ENCODE results near the gene AVL9. TPM values are rescaled to one million over a fixed set of nuclear protein-coding genes. Genes with fewer than 3 reads are reported as not detected.
A peak's percentile ranks its signal among the peaks of the same experiment; 100 is the strongest.

AVL9 gene
- total and polyA plus RNA-seq, 2 of the 13 experiments (the other 11 are each of a cell fraction or from before 2014, with no cell fraction given) = 29.9 to 48.0 TPM

- Histone ChIP-seq H3K4me1 (ENCODE audit: insufficient read depth, low read length) (peaks cover 13% of the 10 kb centered on the region), H3K27ac (ENCODE audit: extremely low read length, insufficient read depth, low read length) (no peak overlapping the region), H3K4me3 (replicated peaks in 1 of 3; ENCODE audit: insufficient read depth in 1 of 3, low read depth in 2 of 3, low read length in 3 of 3) (no peak overlapping the region), H3K9ac (ENCODE audit: insufficient read depth, low read depth, low read length) (no peak overlapping the region), H4K20me1 (ENCODE audit: insufficient read depth, low read length) (peaks cover 33% of the 10 kb centered on the region), H3K36me3 (replicated peaks in 1 of 2; ENCODE audit: control insufficient read depth in 1 of 2, insufficient read depth in 2 of 2, low read length in 2 of 2) (peaks cover 5 to 8% of the 10 kb centered on the region in 2 experiments; a peak in 4 of 5 replicates), H3K79me2 (ENCODE audit: insufficient read depth, low read length) (peaks cover 88% of the 10 kb centered on the region), H3K27me3 (ENCODE audit: control insufficient read depth in 1 of 2, insufficient read depth in 2 of 2, low read length in 2 of 2) (no peaks in the 10 kb centered on the region), H3K9me3 (ENCODE audit: low read length) (no peaks in the 10 kb centered on the region), H2AFZ (ENCODE audit: low read length) (no peak overlapping the region), H3K4me2 (ENCODE audit: low read depth, low read length) (no peak overlapping the region)
- intact Hi-C loops (cut with micrococcal nuclease; ENCODE audit: unreplicated experiment) = no loop called here
- ChIA-PET CTCF (ENCODE audit: low intra/inter-chr PET ratio, low total read pairs) (no interaction called here), POLR2A (interaction anchor here (0.5 to 1.6 kb wide), 2 partner anchors 11 to 16 kb away, joined by 3 to 6 read pairs; partner anchors contain the start of gene AVL9)
- in situ Hi-C loops (cut with HindIII; ENCODE audit: extremely low pct_ligation_motif_present, low pct_unique_long_range_greater_than_20kb) = no loop called here
- DNase-seq (ENCODE audit: low spot score) = peak; percentile 10
- WGBS (ENCODE audit: low lambda C conversion rate) = 95% methylated on average over 5 of the region's 5 CpGs
- no peak for ATAC-seq
- FAIRE-seq = no peak
- TF ChIP-seq FOSL2 (CRISPR knock-in tag; IDR thresholded peaks at IDR 0.05) = peak; percentile 60
- TF ChIP-seq CEBPG (CRISPR knock-in tag; IDR thresholded peaks at IDR 0.05) = peak; percentile 44; the same call in 1 of the 2 replicates
- peak in 1 of 2 experiments; percentile 84; a peak in 2 of 4 replicates for TF ChIP-seq ATF4 (CRISPR knock-in tag; IDR thresholded peaks at IDR 0.05)
- TF ChIP-seq CEBPB (IDR thresholded peaks at IDR 0.05; ENCODE audit: borderline replicate concordance, low read depth, low read length) = peak; percentile 39; the same call in 1 of the 2 replicates
- no peak for TF ChIP-seq ZNF607 (CRISPR knock-in tag; IDR thresholded peaks at IDR 0.05; ENCODE audit: borderline replicate concordance)
- BruUV-seq (replicated peaks) = TSS peak; percentile 1
These were observed 11.2 kb downstream of the AVL9 start for GRCh38 chr7:32506266-32507054.

GRCh38 chr7:32507414-32507813 lies 12.1 kb downstream of the AVL9 start:
- no peak for ATAC-seq
- H3K27ac ChIP-seq (ENCODE audit: extremely low read length, insufficient read depth, low read length) = no peak overlapping the region
- TF ChIP-seq ZNF564 (CRISPR knock-in tag; IDR thresholded peaks at IDR 0.05) (no peak), ZNF550 (CRISPR knock-in tag; IDR thresholded peaks at IDR 0.05; ENCODE audit: borderline replicate concordance) (no peak), SMC3 (IDR thresholded peaks at IDR 0.05; ENCODE audit: low read length) (no peak), SIX4 (CRISPR knock-in tag; IDR thresholded peaks at IDR 0.05) (no peak), ZEB1 (IDR thresholded peaks at IDR 0.05; ENCODE audit: insufficient replicate concordance, low read depth) (no peak), ZNF703 (CRISPR knock-in tag; IDR thresholded peaks at IDR 0.05; ENCODE audit: borderline replicate concordance) (no peak), ZIK1 (CRISPR knock-in tag; IDR thresholded peaks at IDR 0.05; ENCODE audit: borderline replicate concordance, low read depth) (no peak)
- TF ChIP-seq, protein P1, sequence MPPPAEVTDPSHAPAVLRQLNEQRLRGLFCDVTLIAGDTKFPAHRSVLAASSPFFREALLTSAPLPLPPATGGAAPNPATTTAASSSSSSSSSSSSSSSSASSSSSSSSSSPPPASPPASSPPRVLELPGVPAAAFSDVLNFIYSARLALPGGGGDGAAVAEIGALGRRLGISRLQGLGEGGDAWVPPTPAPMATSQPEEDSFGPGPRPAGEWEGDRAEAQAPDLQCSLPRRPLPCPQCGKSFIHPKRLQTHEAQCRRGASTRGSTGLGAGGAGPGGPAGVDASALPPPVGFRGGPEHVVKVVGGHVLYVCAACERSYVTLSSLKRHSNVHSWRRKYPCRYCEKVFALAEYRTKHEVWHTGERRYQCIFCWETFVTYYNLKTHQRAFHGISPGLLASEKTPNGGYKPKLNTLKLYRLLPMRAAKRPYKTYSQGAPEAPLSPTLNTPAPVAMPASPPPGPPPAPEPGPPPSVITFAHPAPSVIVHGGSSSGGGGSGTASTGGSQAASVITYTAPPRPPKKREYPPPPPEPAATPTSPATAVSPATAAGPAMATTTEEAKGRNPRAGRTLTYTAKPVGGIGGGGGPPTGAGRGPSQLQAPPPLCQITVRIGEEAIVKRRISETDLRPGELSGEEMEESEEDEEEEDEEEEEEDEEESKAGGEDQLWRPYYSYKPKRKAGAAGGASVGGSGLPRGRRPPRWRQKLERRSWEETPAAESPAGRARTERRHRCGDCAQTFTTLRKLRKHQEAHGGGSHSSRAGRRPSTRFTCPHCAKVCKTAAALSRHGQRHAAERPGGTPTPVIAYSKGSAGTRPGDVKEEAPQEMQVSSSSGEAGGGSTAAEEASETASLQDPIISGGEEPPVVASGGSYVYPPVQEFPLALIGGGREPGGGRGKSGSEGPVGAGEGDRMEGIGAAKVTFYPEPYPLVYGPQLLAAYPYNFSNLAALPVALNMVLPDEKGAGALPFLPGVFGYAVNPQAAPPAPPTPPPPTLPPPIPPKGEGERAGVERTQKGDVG (CRISPR knock-in tag; IDR thresholded peaks at IDR 0.05; ENCODE audit: borderline replicate concordance) = no peak

More at GRCh38 chr7:32507414-32507813, 12.1 kb downstream of the AVL9 start:
- Histone ChIP-seq H3K4me3 (replicated peaks in 1 of 3; ENCODE audit: insufficient read depth in 1 of 3, low read depth in 2 of 3, low read length in 3 of 3) (no peak overlapping the region), H3K4me1 (ENCODE audit: insufficient read depth, low read length) (peaks cover 15% of the 10 kb centered on the region; the same call in 1 of the 2 replicates), H3K27me3 (ENCODE audit: control insufficient read depth in 1 of 2, insufficient read depth in 2 of 2, low read length in 2 of 2) (no peaks in the 10 kb centered on the region), H3K9me3 (ENCODE audit: low read length) (no peaks in the 10 kb centered on the region), H3K4me2 (ENCODE audit: low read depth, low read length) (no peak overlapping the region), H3K79me2 (ENCODE audit: insufficient read depth, low read length) (peaks cover 88% of the 10 kb centered on the region), H4K20me1 (ENCODE audit: insufficient read depth, low read length) (peaks cover 25% of the 10 kb centered on the region), H2AFZ (ENCODE audit: low read length) (no peak overlapping the region), H3K36me3 (replicated peaks in 1 of 2; ENCODE audit: control insufficient read depth in 1 of 2, insufficient read depth in 2 of 2, low read length in 2 of 2) (peaks cover 6 to 8% of the 10 kb centered on the region in 2 experiments; a peak in 4 of 5 replicates), H3K9ac (ENCODE audit: insufficient read depth, low read depth, low read length) (no peak overlapping the region)
- FAIRE-seq (no peak), DNase-seq (ENCODE audit: low spot score) (no peak)
- CTCF ChIA-PET (ENCODE audit: low intra/inter-chr PET ratio, low total read pairs) = no interaction called here
- in situ Hi-C loops (cut with HindIII; ENCODE audit: extremely low pct_ligation_motif_present, low pct_unique_long_range_greater_than_20kb) = no loop called here
- intact Hi-C loops (cut with micrococcal nuclease; ENCODE audit: unreplicated experiment) = no loop called here
- no TSS peak for BruUV-seq (replicated peaks)
- WGBS (ENCODE audit: low lambda C conversion rate) = 98% methylated on average over 6 of the region's 6 CpGs
- POLR2A ChIA-PET = interaction anchor here (1.6 kb wide), 1 partner anchor 12 kb away, joined by 6 read pairs; the partner anchor contains the start of gene AVL9

Data from HepG2 (cell line).